HG03280 (cell line): Measurements from ENCODE around the gene ERGIC1.

Experiments used
- ATAC-seq: cut with Tn5 transposase; IDR thresholded peaks from one replicate; pipeline ENCODE4 v1.9.1; 2021; ENCODE audit warnings: mild to moderate bottlenecking, moderate library complexity; ENCODE audit not compliant: unreplicated experiment

The ERGIC1 gene

GRCh38 chr5:172940268-172941066 is 106.4 kb downstream of the ERGIC1 start:
- no peak for ATAC-seq

- no peak for ATAC-seq
These were observed 107.0 kb downstream of the ERGIC1 start for GRCh38 chr5:172941067-172941516.

- no peak for ATAC-seq
These were observed 108.5 kb downstream of the ERGIC1 start for GRCh38 chr5:172942556-172942955.

GRCh38 chr5:172943283-172943841 is 109.3 kb downstream of the ERGIC1 start:
- ATAC-seq = no peak

GRCh38 chr5:172943906-172944305 is 109.9 kb downstream of the ERGIC1 start:
- ATAC-seq = no peak

- no peak for ATAC-seq
These were observed 110.7 kb downstream of the ERGIC1 start for GRCh38 chr5:172944741-172945140.

GRCh38 chr5:172945151-172945550 is 111.1 kb downstream of the ERGIC1 start:
- no peak for ATAC-seq

- no peak for ATAC-seq
These were observed 112.1 kb downstream of the ERGIC1 start for GRCh38 chr5:172946146-172946545.

- no peak for ATAC-seq
These were observed 115.4 kb downstream of the ERGIC1 start for GRCh38 chr5:172949426-172949825.

- no peak for ATAC-seq
These were observed 116.3 kb downstream of the ERGIC1 start for GRCh38 chr5:172950176-172950965.

- ATAC-seq = no peak
These were observed 117.5 kb downstream of the ERGIC1 start for GRCh38 chr5:172951371-172952033.

GRCh38 chr5:172952034-172952511 is 118.0 kb downstream of the ERGIC1 start:
- ATAC-seq = no peak

GRCh38 chr5:172953776-172954675 is 120.0 kb downstream of the ERGIC1 start:
- ATAC-seq = no peak

- no peak for ATAC-seq
These were observed 120.7 kb downstream of the ERGIC1 start for GRCh38 chr5:172954751-172955159.

- no peak for ATAC-seq
These were observed 122.2 kb downstream of the ERGIC1 start for GRCh38 chr5:172956228-172956627.

GRCh38 chr5:172956936-172957335 is 122.9 kb downstream of the ERGIC1 start:
- ATAC-seq = no peak

- no peak for ATAC-seq
These were observed 123.4 kb downstream of the ERGIC1 start for GRCh38 chr5:172957458-172957857.

GRCh38 chr5:172958331-172959046 is 124.4 kb downstream of the ERGIC1 start:
- peak; percentile 71 for ATAC-seq
